HL-60 (cell line): ENCODE measurements around the gene CIROP.

Source experiments
- DNase-seq, 2 experiments: peaks; one replicate each; pipeline ENCODE4 v3.0.0-alpha.2; 2010 to 2020; ENCODE audit warnings: low read depth in 1 of 2, low spot score in 1 of 2
- H3K27ac ChIP-seq: fragments of 250-450 bp; sonication (Bioruptor Pico); replicated peaks from 2 replicates; pipeline ENCODE4 v1.5.1; 2020; ENCODE audit warnings: mild to moderate bottlenecking, moderate library complexity
- H3K27me3 ChIP-seq: fragments of 250-450 bp; sonication (Bioruptor Pico); 2 replicates; pipeline ENCODE4 v1.5.1; 2021; ENCODE audit warnings: mild to moderate bottlenecking, moderate library complexity; ENCODE audit not compliant: insufficient read depth, poor library complexity, severe bottlenecking
- H3K4me3 ChIP-seq: replicated peaks from 2 replicates; pipeline ENCODE4 v1.5.1; 2011; ENCODE audit warnings: mild to moderate bottlenecking, control low read depth, low read length; ENCODE audit not compliant: insufficient read depth
- CTCF ChIP-seq: IDR thresholded peaks from one replicate; pipeline ENCODE4 v1.5.1; 2011; ENCODE audit warnings: low read length, control low read depth, inconsistent platforms; ENCODE audit not compliant: insufficient read depth
- GABPA ChIP-seq: IDR thresholded peaks from 2 replicates; pipeline ENCODE4 v1.6.1; 2012; ENCODE audit warnings: low read depth
- POLR2AphosphoS5 ChIP-seq: IDR thresholded peaks from 2 replicates; pipeline ENCODE4 v1.6.1; 2012; ENCODE audit warnings: low read depth
- REST ChIP-seq: IDR thresholded peaks from 2 replicates; pipeline ENCODE4 v1.6.1; 2012; ENCODE audit warnings: low read depth; ENCODE audit not compliant: insufficient replicate concordance
- SPI1 ChIP-seq: IDR thresholded peaks from 2 replicates; pipeline ENCODE4 v1.6.1; 2012; ENCODE audit warnings: low read depth, mild to moderate bottlenecking, borderline replicate concordance

The CIROP gene

GRCh38 chr14:23129759-23130316, 25.0 kb upstream of the CIROP start:
- Histone ChIP-seq H3K27ac (peak overlapping the region; percentile 58), H3K27me3 (no peaks in the 10 kb centered on the region), H3K4me3 (no peak overlapping the region)
- no peak for TF ChIP-seq POLR2AphosphoS5
- no peak for TF ChIP-seq REST
- TF ChIP-seq GABPA: no peak
- TF ChIP-seq CTCF: no peak
- TF ChIP-seq SPI1: no peak
- no peak for DNase-seq

GRCh38 chr14:23128969-23129758, 24.4 kb upstream of the CIROP start:
- H3K27ac ChIP-seq: peak overlapping the region; percentile 24; the same call in 1 of the 2 replicates
- TF ChIP-seq SPI1 (peak; percentile 85), POLR2AphosphoS5 (no peak)
- H3K27me3 ChIP-seq: no peaks in the 10 kb centered on the region
- H3K4me3 ChIP-seq: no peak overlapping the region
- DNase-seq: peak in 1 of 2 experiments; percentile 59

- Histone ChIP-seq H3K4me3 (no peak overlapping the region), H3K27ac (no peak overlapping the region), H3K27me3 (no peaks in the 10 kb centered on the region)
- TF ChIP-seq GABPA (no peak), REST (no peak), POLR2AphosphoS5 (no peak)
- DNase-seq: no peak
Observed at GRCh38 chr14:23127861-23128260, 23.1 kb upstream of the CIROP start.

- Histone ChIP-seq H3K4me3 (no peak overlapping the region), H3K27ac (no peak overlapping the region), H3K27me3 (no peaks in the 10 kb centered on the region)
- TF ChIP-seq SPI1 (no peak), POLR2AphosphoS5 (no peak), REST (no peak), CTCF (no peak), GABPA (no peak)
- no peak for DNase-seq
Observed at GRCh38 chr14:23126548-23127278, 21.9 kb upstream of the CIROP start.
